DOHH2 (cell line): ENCODE measurements around the gene LYZL1.

Source experiments
- H3F3A ChIP-seq: fragments of 200-600 bp; sonication (generic), shearing (Covaris generic); 2 replicates; pipeline ENCODE4 v1.6.0; 2016; ENCODE audit warnings: antibody characterized with exemption, mild to moderate bottlenecking; ENCODE audit not compliant: control insufficient read depth, insufficient read depth
- H3K27ac ChIP-seq: fragments of 200-600 bp; sonication (generic); 2 replicates; pipeline ENCODE4 v1.5.1; 2014; ENCODE audit warnings: low read depth, mild to moderate bottlenecking, low read length, moderate library complexity
- H3K27me3 ChIP-seq: fragments of 200-600 bp; sonication (generic); 2 replicates; pipeline ENCODE4 v1.6.1; 2014; ENCODE audit warnings: mild to moderate bottlenecking, low read length, mixed read lengths; ENCODE audit not compliant: control insufficient read depth
- H3K36me3 ChIP-seq: fragments of 200-600 bp; sonication (generic); 2 replicates; pipeline ENCODE4 v1.6.1; 2014; ENCODE audit warnings: mild to moderate bottlenecking, low read length, moderate library complexity, mixed read lengths; ENCODE audit not compliant: control insufficient read depth
- H3K4me1 ChIP-seq: fragments of 200-600 bp; sonication (generic); 2 replicates; pipeline ENCODE4 v1.6.1; 2014; ENCODE audit warnings: mild to moderate bottlenecking, low read length, mixed read lengths; ENCODE audit not compliant: control insufficient read depth
- H3K4me2 ChIP-seq: fragments of 200-600 bp; sonication (generic); 2 replicates; pipeline ENCODE4 v1.6.0; 2014; ENCODE audit warnings: mild to moderate bottlenecking, low read length, moderate library complexity
- H3K4me3 ChIP-seq: fragments of 200-600 bp; sonication (generic); 2 replicates; pipeline ENCODE4 v1.5.1; 2014; ENCODE audit warnings: mild to moderate bottlenecking, low read length, mixed read lengths
- H3K79me2 ChIP-seq: fragments of 200-600 bp; sonication (generic); 2 replicates; pipeline ENCODE4 v1.6.1; 2014; ENCODE audit warnings: mild to moderate bottlenecking, low read length, mixed read lengths; ENCODE audit not compliant: control insufficient read depth
- H3K9me2 ChIP-seq: fragments of 200-600 bp; sonication (generic); replicated peaks from 2 replicates; pipeline ENCODE4 v1.6.1; 2014; ENCODE audit warnings: mild to moderate bottlenecking, low read length, mixed read lengths; ENCODE audit not compliant: control insufficient read depth
- H3K9me3 ChIP-seq: fragments of 200-600 bp; sonication (generic); 2 replicates; pipeline ENCODE4 v1.6.1; 2014; ENCODE audit warnings: antibody characterized with exemption, low read length, mixed read lengths; ENCODE audit not compliant: control insufficient read depth, insufficient read depth
- H4K20me1 ChIP-seq: fragments of 200-600 bp; sonication (generic); 2 replicates; pipeline ENCODE4 v1.6.0; 2014; ENCODE audit warnings: low read depth, mild to moderate bottlenecking, antibody characterized with exemption, low read length, moderate library complexity; ENCODE audit not compliant: control insufficient read depth, insufficient read depth
- EZH2phosphoT487 ChIP-seq: fragments of 200-600 bp; sonication (generic); IDR thresholded peaks from 2 replicates; pipeline ENCODE4 v1.6.1; 2017; ENCODE audit warnings: borderline replicate concordance, mild to moderate bottlenecking, antibody characterized with exemption, low read length, moderate library complexity, mixed read lengths
- TF ChIP-seq, protein P1 (sequence below): fragments of 200-600 bp; sonication (generic); IDR thresholded peaks from one replicate; pipeline ENCODE4 v1.5.1; 2014; ENCODE audit warnings: antibody characterized with exemption, mild to moderate bottlenecking, low read depth, low read length; ENCODE audit not compliant: poor library complexity, severe bottlenecking

The LYZL1 gene

DNA sequence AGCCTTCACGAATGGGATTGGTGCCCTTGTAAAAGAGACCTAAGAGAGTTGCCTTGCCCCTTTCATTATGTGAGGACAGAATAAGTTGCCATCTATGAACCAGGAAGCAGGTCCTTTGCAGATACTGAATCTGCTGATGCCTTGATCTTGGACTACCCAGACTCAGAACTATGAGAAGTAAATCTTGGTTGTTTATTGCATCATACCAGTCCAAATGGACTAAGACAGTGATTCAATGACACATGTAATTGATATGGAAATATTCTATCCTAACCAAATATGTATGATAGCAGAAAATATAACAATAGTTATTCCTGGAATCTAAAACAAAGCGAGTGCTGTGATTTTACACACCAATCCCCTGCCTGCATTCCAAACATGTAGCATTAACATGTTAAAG, 17.0 kb upstream of the LYZL1 start:
- Histone ChIP-seq H3K27me3 (no peaks in the 10 kb centered on the region), H4K20me1 (no peaks in the 10 kb centered on the region), H3K36me3 (no peaks in the 10 kb centered on the region), H3K79me2 (no peaks in the 10 kb centered on the region), H3F3A (no peaks in the 10 kb centered on the region), H3K9me3 (no peaks in the 10 kb centered on the region), H3K4me1 (no peaks in the 10 kb centered on the region), H3K4me3 (no peak overlapping the region), H3K27ac (no peak overlapping the region), H3K9me2 (no peaks in the 10 kb centered on the region), H3K4me2 (no peak overlapping the region)
- TF ChIP-seq EZH2phosphoT487, result no peak
- TF ChIP-seq, protein P1, sequence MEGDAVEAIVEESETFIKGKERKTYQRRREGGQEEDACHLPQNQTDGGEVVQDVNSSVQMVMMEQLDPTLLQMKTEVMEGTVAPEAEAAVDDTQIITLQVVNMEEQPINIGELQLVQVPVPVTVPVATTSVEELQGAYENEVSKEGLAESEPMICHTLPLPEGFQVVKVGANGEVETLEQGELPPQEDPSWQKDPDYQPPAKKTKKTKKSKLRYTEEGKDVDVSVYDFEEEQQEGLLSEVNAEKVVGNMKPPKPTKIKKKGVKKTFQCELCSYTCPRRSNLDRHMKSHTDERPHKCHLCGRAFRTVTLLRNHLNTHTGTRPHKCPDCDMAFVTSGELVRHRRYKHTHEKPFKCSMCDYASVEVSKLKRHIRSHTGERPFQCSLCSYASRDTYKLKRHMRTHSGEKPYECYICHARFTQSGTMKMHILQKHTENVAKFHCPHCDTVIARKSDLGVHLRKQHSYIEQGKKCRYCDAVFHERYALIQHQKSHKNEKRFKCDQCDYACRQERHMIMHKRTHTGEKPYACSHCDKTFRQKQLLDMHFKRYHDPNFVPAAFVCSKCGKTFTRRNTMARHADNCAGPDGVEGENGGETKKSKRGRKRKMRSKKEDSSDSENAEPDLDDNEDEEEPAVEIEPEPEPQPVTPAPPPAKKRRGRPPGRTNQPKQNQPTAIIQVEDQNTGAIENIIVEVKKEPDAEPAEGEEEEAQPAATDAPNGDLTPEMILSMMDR, result no peak

- Histone ChIP-seq H3K9me2 (no peaks in the 10 kb centered on the region), H4K20me1 (no peaks in the 10 kb centered on the region), H3K79me2 (no peaks in the 10 kb centered on the region), H3K4me3 (no peak overlapping the region), H3F3A (no peaks in the 10 kb centered on the region), H3K36me3 (no peaks in the 10 kb centered on the region), H3K4me2 (no peak overlapping the region), H3K4me1 (no peaks in the 10 kb centered on the region), H3K27ac (no peak overlapping the region), H3K9me3 (no peaks in the 10 kb centered on the region), H3K27me3 (no peaks in the 10 kb centered on the region)
- TF ChIP-seq, protein P1, result no peak
- no peak for TF ChIP-seq EZH2phosphoT487
Observed at GRCh38 chr10:29273478-29273877, 15.4 kb upstream of the LYZL1 start.

DNA sequence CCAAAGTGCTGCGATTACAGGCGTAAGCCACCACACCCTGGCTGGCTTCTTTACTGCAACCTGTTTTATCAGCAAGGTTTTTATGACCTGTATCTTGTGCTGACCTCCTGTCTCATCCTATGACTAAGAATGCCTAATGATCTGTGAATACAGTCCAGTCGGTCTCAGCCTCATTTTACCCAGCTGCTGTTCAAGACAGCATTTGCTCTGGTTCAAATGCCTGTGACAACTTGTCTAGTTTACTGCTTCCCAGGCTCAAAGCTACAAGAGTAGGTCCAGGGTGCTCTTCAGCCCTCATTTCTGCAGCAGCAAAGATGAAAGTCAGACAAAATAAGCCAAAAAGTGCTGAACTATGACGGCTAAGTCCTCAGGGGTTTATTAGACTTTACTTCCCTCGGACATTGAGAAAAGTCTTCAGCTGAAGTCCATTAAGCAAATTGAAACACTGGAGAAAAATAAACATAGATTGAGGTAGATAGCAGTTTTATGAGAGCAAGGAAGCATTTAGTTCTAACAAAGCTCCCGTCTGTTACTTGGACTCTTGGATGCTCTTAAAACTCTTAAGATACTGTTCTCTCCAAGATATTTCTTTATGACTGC, 12.5 kb upstream of the LYZL1 start:
- Histone ChIP-seq H3K27ac (no peak overlapping the region), H3K4me3 (no peak overlapping the region)
- TF ChIP-seq, protein P1, result no peak
- no peak for TF ChIP-seq EZH2phosphoT487

GRCh38 chr10:29277296-29277695, 11.6 kb upstream of the LYZL1 start:
- Histone ChIP-seq H4K20me1 (no peaks in the 10 kb centered on the region), H3K4me2 (no peak overlapping the region), H3K27me3 (no peaks in the 10 kb centered on the region), H3F3A (no peaks in the 10 kb centered on the region), H3K9me2 (no peaks in the 10 kb centered on the region), H3K4me3 (no peak overlapping the region), H3K79me2 (no peaks in the 10 kb centered on the region), H3K27ac (no peak overlapping the region), H3K9me3 (no peaks in the 10 kb centered on the region), H3K4me1 (no peaks in the 10 kb centered on the region), H3K36me3 (no peaks in the 10 kb centered on the region)
- no peak for TF ChIP-seq EZH2phosphoT487
- TF ChIP-seq, protein P1, result no peak

More for the DNA sequence above, 12.5 kb upstream of the LYZL1 start:
- H3K79me2 ChIP-seq, result no peaks in the 10 kb centered on the region
- H4K20me1 ChIP-seq, result no peaks in the 10 kb centered on the region
- no peaks in the 10 kb centered on the region for H3F3A ChIP-seq
- no peaks in the 10 kb centered on the region for H3K4me1 ChIP-seq
- H3K27me3 ChIP-seq, result no peaks in the 10 kb centered on the region
- no peak overlapping the region for H3K4me2 ChIP-seq
- no peaks in the 10 kb centered on the region for H3K9me3 ChIP-seq
- no peaks in the 10 kb centered on the region for H3K9me2 ChIP-seq
- H3K36me3 ChIP-seq, result no peaks in the 10 kb centered on the region
